Endodermal cell (in vitro differentiated cells): ENCODE data around the gene TLE4. TPM values are rescaled to one million over a fixed set of nuclear protein-coding genes. Genes with fewer than 3 reads are reported as not detected.
"Not testable (repeated sequence)": the region's sequence is repeated elsewhere in the genome, so short reads cannot be mapped to it uniquely, and the experiment has no call there.

Experiments used
- DNase-seq: peaks from one replicate; pipeline ENCODE4 v3.0.0-alpha.2; 2017
- H3K27ac ChIP-seq: 2 replicates; pipeline ENCODE4 v1.5.1; 2013; ENCODE audit warnings: mild to moderate bottlenecking, low read depth, low read length, moderate library complexity
- H3K27me3 ChIP-seq: 2 replicates; pipeline ENCODE4 v1.6.1; 2013; ENCODE audit warnings: mild to moderate bottlenecking, low read length, moderate library complexity; ENCODE audit not compliant: insufficient read depth, control insufficient read depth, poor library complexity, severe bottlenecking
- H3K36me3 ChIP-seq: 2 replicates; pipeline ENCODE4 v1.7.0; 2013; ENCODE audit warnings: mild to moderate bottlenecking, low read length, moderate library complexity; ENCODE audit not compliant: control insufficient read depth, insufficient read depth
- H3K4me1 ChIP-seq: one replicate; pipeline ENCODE4 v1.7.0; 2013; ENCODE audit warnings: low read length; ENCODE audit not compliant: control insufficient read depth, insufficient read depth
- H3K4me3 ChIP-seq: 2 replicates; pipeline ENCODE4 v1.5.1; 2013; ENCODE audit warnings: mild to moderate bottlenecking, low read length, moderate library complexity
- H3K9ac ChIP-seq: 2 replicates; pipeline ENCODE4 v1.6.1; 2013; ENCODE audit warnings: mild to moderate bottlenecking, low read length, moderate library complexity; ENCODE audit not compliant: poor library complexity, severe bottlenecking; ENCODE audit errors: extremely low read depth
- H3K9me3 ChIP-seq: 2 replicates; pipeline ENCODE4 v1.6.1; 2013; ENCODE audit warnings: mild to moderate bottlenecking, low read length, moderate library complexity; ENCODE audit not compliant: control insufficient read depth
- H3K27ac Mint-ChIP-seq: 2 replicates; pipeline ENCODE4 v1.8.0; 2020; ENCODE audit warnings: mixed read lengths
- H3K27me3 Mint-ChIP-seq: 2 replicates; pipeline ENCODE4 v1.8.0; 2021; ENCODE audit warnings: mild to moderate bottlenecking, mixed read lengths; ENCODE audit not compliant: insufficient read depth
- H3K36me3 Mint-ChIP-seq: 2 replicates; pipeline ENCODE4 v1.8.0; 2020; ENCODE audit warnings: low read depth, mixed read lengths
- H3K4me1 Mint-ChIP-seq: 2 replicates; pipeline ENCODE4 v1.8.0; 2020; ENCODE audit warnings: mixed read lengths
- H3K4me3 Mint-ChIP-seq: 2 replicates; pipeline ENCODE4 v1.8.0; 2020; ENCODE audit warnings: mild to moderate bottlenecking, moderate library complexity, mixed read lengths
- H3K9me3 Mint-ChIP-seq: 2 replicates; pipeline ENCODE4 v1.8.0; 2020; ENCODE audit warnings: mild to moderate bottlenecking, mixed read lengths
- CTCF ChIP-seq: fragments of 200-600 bp; sonication (generic); conservative IDR thresholded peaks from 2 replicates; pipeline ENCODE4 v1.5.0; 2021; ENCODE audit warnings: antibody characterized with exemption, mild to moderate bottlenecking
- WGBS, 2 experiments: methylation state at CpG; one replicate each; pipeline versions ENCODE4 v1.1.5 to v1.1.7; 2013; ENCODE audit warnings: missing lambda C conversion rate in 2 of 2, mixed read lengths in 1 of 2; ENCODE audit not compliant: insufficient coverage in 1 of 2, insufficient read length in 1 of 2; 5-methylcytosine and 5-hydroxymethylcytosine counted together
- total RNA-seq, 2 donors: library from RNA; stranded (reverse); fragmentation: NEBNext Ultra II Directional in 1 of 2; extraction: Animal tissue kit (Norgen Biotek cat#: 25700) in 1 of 2; gene quantifications; 2 replicates in 1 of 2; 3 replicates in 1 of 2; pipeline ENCODE4 v1.2.1, GENCODE V29; 2021

TLE4 gene
- total RNA-seq, 2 donors from 2014 or later = 16.7 to 25.5 TPM

- no peaks in the 10 kb centered on the region for H3K4me1 ChIP-seq
- no peak overlapping the region for H3K9ac ChIP-seq
- WGBS, 2 experiments = 96% methylated on average over 3 of the region's 3 CpGs
- H3K9me3 Mint-ChIP-seq = peaks cover 10% of the 10 kb centered on the region
- H3K4me3 ChIP-seq = no peak overlapping the region
- no peaks in the 10 kb centered on the region for H3K36me3 ChIP-seq
- peaks cover 2% of the 10 kb centered on the region for H3K27me3 Mint-ChIP-seq
- H3K4me3 Mint-ChIP-seq = no peak overlapping the region
- H3K36me3 Mint-ChIP-seq = no peaks in the 10 kb centered on the region
- DNase-seq = peak; percentile 63
- peak; percentile 43 for TF ChIP-seq CTCF
- no peaks in the 10 kb centered on the region for H3K9me3 ChIP-seq
- H3K27ac Mint-ChIP-seq = no peak overlapping the region
- H3K27ac ChIP-seq = no peak overlapping the region
- no peaks in the 10 kb centered on the region for H3K27me3 ChIP-seq
- H3K4me1 Mint-ChIP-seq = peaks cover 4% of the 10 kb centered on the region
These were observed 28.8 kb upstream of the TLE4 start for GRCh38 chr9:79542735-79543620.

GRCh38 chr9:79544375-79544774 lies 27.4 kb upstream of the TLE4 start:
- H3K36me3 Mint-ChIP-seq = not testable (repeated sequence)

GRCh38 chr9:79551586-79551985 lies 20.2 kb upstream of the TLE4 start:
- H3K27me3 ChIP-seq = no peaks in the 10 kb centered on the region
- no peak overlapping the region for H3K27ac ChIP-seq
- Mint-ChIP-seq H3K27ac (no peak overlapping the region), H3K4me3 (no peak overlapping the region), H3K9me3 (peaks cover 4% of the 10 kb centered on the region), H3K4me1 (no peaks in the 10 kb centered on the region), H3K36me3 (no peaks in the 10 kb centered on the region), H3K27me3 (peaks cover 2% of the 10 kb centered on the region)
- no peak overlapping the region for H3K9ac ChIP-seq
- no peaks in the 10 kb centered on the region for H3K4me1 ChIP-seq
- no peak overlapping the region for H3K4me3 ChIP-seq
- DNase-seq = no peak
- H3K36me3 ChIP-seq = no peaks in the 10 kb centered on the region
- WGBS, 2 experiments = 89 to 100% methylated on average over 1 to 4 of the region's 4 CpGs
- TF ChIP-seq CTCF = no peak
- no peaks in the 10 kb centered on the region for H3K9me3 ChIP-seq

More at GRCh38 chr9:79544375-79544774, 27.4 kb upstream of the TLE4 start:
- not testable (repeated sequence) for H3K4me1 Mint-ChIP-seq, H3K36me3 ChIP-seq, H3K4me3 Mint-ChIP-seq, H3K27ac ChIP-seq, H3K4me1 ChIP-seq, H3K9ac ChIP-seq, H3K27me3 ChIP-seq, H3K9me3 ChIP-seq, H3K27ac Mint-ChIP-seq, DNase-seq, H3K4me3 ChIP-seq, H3K27me3 Mint-ChIP-seq
- 100% methylated on average over 7 of the region's 7 CpGs; no CpG with 5 or more reads in 1 of the 2 experiments for WGBS, 2 experiments
- peaks cover 10% of the 10 kb centered on the region for H3K9me3 Mint-ChIP-seq
